ENCODE measurements around the gene SLC34A2.

GRCh38 chr4:25628451-25628850, 27.2 kb upstream of the SLC34A2 start:
- TF ChIP-seq, protein P1, sequence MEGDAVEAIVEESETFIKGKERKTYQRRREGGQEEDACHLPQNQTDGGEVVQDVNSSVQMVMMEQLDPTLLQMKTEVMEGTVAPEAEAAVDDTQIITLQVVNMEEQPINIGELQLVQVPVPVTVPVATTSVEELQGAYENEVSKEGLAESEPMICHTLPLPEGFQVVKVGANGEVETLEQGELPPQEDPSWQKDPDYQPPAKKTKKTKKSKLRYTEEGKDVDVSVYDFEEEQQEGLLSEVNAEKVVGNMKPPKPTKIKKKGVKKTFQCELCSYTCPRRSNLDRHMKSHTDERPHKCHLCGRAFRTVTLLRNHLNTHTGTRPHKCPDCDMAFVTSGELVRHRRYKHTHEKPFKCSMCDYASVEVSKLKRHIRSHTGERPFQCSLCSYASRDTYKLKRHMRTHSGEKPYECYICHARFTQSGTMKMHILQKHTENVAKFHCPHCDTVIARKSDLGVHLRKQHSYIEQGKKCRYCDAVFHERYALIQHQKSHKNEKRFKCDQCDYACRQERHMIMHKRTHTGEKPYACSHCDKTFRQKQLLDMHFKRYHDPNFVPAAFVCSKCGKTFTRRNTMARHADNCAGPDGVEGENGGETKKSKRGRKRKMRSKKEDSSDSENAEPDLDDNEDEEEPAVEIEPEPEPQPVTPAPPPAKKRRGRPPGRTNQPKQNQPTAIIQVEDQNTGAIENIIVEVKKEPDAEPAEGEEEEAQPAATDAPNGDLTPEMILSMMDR (IDR thresholded peaks at IDR 0.05), result no peak
- TF ChIP-seq MAX (CRISPR knock-in tag; IDR thresholded peaks at IDR 0.05) (no peak), FOXP1 (CRISPR knock-in tag; IDR thresholded peaks at IDR 0.05; ENCODE audit: borderline replicate concordance) (no peak), JAZF1 (CRISPR knock-in tag; IDR thresholded peaks at IDR 0.05) (no peak), ZNF317 (CRISPR knock-in tag; IDR thresholded peaks at IDR 0.05; ENCODE audit: borderline replicate concordance, low read depth) (no peak)
- TF ChIP-seq, protein P2, sequence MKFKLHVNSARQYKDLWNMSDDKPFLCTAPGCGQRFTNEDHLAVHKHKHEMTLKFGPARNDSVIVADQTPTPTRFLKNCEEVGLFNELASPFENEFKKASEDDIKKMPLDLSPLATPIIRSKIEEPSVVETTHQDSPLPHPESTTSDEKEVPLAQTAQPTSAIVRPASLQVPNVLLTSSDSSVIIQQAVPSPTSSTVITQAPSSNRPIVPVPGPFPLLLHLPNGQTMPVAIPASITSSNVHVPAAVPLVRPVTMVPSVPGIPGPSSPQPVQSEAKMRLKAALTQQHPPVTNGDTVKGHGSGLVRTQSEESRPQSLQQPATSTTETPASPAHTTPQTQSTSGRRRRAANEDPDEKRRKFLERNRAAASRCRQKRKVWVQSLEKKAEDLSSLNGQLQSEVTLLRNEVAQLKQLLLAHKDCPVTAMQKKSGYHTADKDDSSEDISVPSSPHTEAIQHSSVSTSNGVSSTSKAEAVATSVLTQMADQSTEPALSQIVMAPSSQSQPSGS (CRISPR knock-in tag; IDR thresholded peaks at IDR 0.05; ENCODE audit: borderline replicate concordance, low read depth), result no peak
- TF ChIP-seq, protein P3, sequence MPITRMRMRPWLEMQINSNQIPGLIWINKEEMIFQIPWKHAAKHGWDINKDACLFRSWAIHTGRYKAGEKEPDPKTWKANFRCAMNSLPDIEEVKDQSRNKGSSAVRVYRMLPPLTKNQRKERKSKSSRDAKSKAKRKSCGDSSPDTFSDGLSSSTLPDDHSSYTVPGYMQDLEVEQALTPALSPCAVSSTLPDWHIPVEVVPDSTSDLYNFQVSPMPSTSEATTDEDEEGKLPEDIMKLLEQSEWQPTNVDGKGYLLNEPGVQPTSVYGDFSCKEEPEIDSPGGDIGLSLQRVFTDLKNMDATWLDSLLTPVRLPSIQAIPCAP (CRISPR knock-in tag; IDR thresholded peaks at IDR 0.05), result no peak

Measured in WTC11 (cell line).